Measurements from ENCODE around the gene DDB1.

DDB1 gene

DNA sequence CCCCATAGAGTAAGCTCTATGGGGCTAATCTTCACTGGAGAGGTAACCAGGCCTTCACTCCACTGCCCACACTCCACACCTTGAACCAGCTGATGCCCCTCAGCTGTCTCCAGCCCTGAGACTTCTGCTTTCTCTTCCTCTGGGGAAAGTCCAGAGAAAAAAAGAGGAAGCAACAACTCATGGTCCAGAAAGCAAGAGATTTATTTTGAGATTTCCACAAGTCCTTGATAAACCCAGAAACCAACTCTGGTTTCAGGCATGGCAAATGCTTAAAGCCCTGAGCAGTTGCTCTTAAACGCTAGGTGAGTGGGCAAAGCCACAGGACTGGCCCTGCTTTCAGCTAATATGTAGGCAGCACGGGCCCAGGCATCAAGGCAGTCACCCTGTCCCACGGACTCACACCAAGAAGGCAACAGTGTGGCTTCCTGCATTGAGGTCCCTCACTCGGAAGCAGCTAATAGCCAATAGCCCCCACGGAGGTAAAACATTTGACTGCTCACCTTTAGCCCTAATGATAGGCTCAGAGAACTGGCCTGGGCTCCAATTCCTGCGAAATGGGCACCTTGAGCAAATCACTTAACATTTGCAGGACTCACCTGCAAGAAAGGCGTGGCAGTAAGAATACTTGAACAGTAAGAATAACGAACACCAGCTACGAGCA, 24.5 kb upstream of the DDB1 start:
- DNase-seq (ENCODE audit: extremely low read depth in 1 of 2, low read depth in 1 of 2): no peak

DNA sequence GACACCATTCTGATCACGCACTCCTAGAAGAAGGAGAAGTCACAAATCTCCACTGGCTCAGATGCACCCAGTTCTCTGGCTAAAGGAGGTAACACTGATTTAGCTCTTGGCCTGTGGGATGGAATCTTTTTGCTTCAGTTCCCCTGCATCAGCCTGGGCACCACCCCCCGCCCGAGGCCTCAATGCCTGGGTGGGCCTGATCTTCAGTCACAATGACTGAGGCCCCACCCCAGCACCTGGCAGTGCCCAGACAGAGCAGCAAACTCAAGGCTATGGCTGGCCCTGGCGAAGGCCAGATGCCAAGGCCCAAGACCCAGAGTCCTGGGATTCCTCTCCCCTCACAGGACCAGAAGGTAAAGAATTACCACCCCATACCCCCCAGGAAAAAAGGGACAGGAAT, 23.8 kb upstream of the DDB1 start:
- DNase-seq (ENCODE audit: extremely low read depth in 1 of 2, low read depth in 1 of 2): no peak

DNA sequence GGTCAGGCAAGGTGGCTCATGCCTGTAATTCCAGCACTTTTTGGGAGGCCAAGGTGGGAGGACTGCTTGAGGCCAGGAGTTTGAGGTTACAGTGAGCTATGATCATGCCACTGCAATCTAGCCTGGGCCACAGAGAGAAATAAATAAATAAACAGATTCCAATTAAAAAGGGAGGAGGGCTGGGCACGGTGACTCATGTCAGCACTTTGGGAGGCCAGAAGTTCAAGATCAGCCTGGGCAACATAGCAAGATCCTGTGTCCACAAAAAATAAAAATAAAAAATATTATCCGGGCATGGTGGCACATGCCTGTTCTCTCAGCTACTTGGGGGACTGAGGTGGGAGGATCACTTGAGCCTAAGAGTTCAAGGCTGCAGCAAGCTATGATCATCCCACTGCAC, 21.3 kb upstream of the DDB1 start:
- DNase-seq (ENCODE audit: extremely low read depth in 1 of 2, low read depth in 1 of 2): no peak

DNA sequence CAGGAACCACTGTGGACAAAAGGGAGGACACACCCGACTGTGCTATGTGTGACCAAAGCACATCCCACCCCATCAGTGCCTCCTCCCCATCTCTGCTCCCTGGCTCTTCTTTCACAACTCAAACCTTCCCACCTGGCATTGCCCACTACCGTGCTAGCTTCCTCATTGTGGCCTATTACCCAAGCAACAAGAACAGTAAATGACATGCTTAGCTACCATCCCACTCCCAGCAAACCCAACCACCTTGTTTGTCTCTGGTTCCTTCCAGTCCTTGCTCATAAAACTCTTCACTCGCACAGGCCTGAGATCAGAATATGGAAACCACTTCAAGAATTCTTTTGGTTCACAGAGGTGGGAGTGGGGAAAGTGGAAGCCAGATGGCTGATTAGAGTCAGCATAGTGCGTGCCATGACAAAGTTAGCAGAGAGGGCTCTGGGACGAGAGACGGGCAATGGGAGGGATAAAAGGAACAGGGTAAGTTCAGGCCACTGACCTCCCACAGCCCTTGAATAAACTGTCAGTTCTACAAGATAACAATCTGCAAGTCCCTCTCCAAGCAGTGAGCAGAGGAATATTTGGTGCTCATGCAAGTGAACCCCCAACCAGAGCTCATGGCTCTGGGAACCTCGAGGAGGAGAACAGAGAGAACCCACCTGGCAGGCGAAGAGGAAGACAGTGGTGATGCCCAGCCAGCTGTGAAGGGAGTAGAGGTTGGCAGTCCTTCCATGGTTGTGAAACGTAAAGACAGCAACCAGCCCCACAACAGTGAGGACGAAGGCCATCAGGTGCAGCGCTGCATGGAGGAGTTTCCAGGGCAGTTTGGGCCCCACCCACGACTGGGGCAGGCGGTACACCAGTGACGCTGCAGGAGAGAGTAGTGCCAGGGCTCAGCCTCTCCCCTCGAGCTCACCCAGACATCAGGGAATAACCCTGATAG, 20.5 kb upstream of the DDB1 start:
- no peak for DNase-seq (ENCODE audit: extremely low read depth in 1 of 2, low read depth in 1 of 2)

DNA sequence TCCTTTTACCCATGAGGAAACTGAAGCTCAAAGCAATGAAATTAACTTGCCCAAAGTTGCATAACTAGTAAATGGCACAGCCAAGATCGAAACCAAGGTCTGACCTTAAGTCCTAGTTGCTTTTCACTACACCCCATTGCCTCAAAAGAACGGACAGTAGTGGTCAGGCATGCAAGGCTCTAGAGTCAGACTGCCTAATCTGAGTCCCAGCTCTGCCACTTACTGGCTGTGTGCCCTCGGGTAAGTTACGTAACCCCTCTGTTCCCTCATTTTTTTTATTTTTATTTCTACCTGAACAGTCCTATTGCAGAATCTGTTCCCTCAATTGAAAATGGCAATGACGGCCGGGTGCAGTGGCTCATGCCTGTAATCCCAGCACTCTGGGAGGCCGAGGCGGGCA, 19.1 kb upstream of the DDB1 start:
- no peak for DNase-seq (ENCODE audit: extremely low read depth in 1 of 2, low read depth in 1 of 2)

DNA sequence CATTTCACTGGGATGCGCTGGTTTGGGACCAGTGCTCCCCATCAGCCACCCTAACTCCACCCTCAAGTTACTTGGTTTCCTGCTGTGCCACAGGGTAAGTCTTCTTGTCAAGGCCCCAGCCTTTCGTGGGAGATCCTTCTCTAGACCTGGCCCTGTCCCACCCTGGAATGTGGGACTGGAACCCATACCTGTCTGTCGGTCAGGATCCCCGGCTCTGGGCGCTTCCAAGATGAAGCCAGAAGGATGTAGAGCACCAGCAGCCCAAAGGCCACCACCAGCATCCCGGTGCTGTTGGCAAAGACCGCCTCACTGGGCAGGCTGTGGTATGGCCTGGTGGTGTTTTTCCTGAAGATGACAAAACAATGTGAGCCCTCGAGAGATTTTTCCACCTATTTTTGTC, 17.9 kb upstream of the DDB1 start:
- DNase-seq (ENCODE audit: extremely low read depth in 1 of 2, low read depth in 1 of 2): no peak

DNA sequence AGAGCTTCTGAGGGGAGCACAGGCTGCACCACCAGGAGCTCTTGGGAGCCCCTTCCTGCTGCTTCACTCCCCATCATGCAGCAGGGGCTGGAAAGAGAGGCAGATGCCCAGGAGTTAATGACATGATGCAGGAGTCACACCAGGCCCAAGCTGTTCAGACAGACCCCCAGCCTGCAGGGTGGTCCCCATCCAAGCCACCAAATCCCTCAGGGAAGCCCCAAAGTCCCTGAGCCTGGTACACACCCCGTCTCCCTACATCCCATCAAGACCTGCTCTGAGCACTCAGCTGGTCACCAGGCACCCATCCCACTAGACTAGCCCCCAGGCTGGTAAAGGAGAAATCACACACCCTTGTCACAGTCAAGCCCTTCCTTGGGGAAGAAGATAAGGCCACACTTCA, 17.4 kb upstream of the DDB1 start:
- no peak for DNase-seq (ENCODE audit: extremely low read depth in 1 of 2, low read depth in 1 of 2)

DNA sequence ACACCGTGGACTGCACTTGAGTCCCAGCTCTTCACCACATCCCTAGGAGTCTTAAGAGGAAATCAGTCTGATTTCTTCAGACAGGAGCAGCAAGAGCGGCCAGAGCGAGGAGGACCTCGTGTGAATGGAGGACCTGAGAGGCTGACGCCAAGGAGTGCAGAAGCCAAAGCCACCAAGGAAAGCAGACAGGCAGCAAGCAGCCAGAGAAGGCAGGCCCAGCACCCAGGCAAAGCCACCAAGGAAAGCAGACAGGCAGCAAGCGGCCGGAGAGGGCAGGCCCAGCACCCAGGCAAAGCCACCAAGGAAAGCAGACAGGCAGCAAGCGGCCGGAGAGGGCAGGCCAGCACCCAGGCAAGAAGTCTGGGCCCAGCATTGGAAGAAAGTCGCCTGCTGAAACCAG, 17.0 kb upstream of the DDB1 start:
- DNase-seq (ENCODE audit: extremely low read depth in 1 of 2, low read depth in 1 of 2): no peak

DNA sequence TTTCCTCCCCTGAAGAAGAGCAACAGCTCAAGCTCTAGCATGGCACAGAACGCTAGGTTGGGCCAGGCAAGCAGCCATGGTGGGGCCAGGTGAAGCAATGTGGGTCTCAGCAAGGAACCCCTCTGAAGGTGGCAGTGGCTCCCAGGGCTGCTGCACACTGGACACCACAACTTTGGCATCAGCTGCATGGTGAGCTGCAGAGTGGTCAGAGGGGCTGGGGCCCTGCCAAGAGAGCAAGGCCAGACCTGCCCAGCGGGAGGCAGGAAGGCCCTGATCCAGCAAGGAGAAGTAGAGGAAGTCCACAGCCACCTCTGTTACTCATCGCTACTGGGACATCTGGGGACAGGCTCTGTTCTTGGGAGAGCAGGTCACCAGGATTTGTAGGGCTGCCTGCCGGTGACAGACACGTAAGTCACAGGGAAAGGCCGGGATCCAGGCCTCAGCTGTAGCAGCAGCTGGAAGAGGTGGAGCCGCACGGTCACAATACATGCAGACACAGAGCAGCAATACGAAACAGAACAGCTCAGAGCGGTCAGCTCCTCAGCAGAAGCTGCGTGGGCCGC, 16.4 kb upstream of the DDB1 start:
- DNase-seq (ENCODE audit: extremely low read depth in 1 of 2, low read depth in 1 of 2): no peak

DNA sequence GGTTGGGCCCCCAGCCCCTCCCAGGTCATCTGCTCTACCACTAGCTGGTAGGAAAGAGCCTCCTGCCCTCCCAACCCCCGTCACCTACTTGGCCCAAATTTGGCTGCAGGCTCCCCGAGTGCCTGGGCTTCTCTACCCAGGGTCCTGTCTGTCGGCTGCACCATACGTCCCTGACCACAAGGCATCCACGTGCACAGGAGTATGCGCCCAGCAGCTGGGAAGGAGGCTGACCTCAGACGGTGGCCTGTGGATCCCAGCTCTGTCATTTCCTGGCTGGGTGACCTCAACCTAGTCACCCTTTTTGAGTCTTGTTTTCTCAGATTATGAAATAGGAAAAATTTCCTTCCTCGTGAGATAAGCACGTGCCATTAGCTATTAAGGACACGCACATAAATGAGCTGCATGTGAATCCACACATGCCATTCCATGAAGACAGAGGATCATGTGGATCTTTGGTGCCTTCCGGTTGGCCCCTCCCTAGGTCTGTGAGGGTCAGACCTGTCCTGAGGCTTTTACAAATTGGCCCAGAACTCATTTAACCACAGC, 15.1 kb upstream of the DDB1 start:
- no peak for DNase-seq (ENCODE audit: extremely low read depth in 1 of 2, low read depth in 1 of 2)

DNA sequence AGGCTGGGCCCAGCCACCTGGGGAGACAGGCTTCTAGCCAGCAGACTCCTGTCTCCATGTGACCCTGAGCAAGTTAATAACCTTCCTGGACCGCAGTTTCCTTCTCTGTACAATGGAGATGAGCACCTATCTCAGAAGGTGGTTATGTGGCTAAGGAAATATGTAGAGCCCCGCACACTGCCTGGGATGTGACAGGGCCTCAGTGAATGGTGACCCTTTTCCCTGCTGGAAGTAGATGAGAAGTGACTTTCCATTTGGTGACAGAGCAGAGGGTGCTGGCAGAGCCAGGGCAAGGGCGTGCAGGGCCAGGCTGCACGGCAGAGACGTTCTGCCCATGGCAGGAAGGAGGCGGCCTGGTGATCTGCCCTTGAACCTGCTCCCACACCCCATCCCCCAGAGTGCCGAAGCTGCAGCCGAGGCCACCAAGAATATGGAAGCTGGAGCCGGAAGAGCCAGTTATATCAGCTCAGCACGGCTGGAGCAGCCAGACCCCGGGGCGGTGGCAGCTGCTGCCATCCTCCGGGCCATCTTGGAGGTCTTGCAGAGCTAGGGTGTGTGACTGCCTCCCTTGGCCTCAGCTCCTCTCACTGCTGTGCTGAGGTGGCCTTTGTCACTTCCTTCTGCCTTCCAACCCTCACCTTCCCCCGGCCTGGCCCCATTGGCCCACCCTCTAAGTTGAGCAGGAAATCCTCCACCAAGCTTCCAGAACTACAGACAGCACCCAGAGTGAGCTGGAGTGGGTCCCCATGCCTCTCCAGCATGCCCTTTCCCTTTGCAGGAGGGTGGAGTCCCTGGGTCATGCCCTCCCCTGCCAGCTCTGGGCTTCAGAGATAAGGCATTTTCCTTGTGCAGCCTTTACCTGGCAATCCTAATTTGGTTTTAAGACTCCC, 13.3 kb upstream of the DDB1 start:
- DNase-seq (ENCODE audit: extremely low read depth in 1 of 2, low read depth in 1 of 2): no peak

DNA sequence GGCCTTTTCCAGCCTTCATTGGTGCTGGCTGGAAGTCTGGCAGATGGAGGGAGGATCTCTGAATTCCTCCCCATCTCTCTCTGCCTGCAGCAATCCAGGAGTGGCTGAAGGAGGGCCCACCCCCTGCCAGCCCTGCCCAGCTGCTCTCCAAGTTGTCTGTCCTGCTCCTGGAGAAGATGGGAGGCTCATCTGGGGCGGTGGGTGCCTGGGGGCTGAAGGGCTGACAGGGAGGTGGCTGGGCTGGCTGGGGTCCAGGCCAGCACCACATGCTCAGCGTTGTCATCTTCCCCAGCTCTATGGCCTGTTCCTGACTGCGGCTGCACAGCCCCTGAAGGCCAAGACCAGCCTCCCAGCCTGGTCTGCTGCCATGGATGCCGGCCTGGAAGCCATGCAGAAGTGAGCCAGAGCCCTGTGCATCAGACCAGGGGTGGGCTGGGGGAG, 12.3 kb upstream of the DDB1 start:
- no peak for DNase-seq (ENCODE audit: extremely low read depth in 1 of 2, low read depth in 1 of 2)

DNA sequence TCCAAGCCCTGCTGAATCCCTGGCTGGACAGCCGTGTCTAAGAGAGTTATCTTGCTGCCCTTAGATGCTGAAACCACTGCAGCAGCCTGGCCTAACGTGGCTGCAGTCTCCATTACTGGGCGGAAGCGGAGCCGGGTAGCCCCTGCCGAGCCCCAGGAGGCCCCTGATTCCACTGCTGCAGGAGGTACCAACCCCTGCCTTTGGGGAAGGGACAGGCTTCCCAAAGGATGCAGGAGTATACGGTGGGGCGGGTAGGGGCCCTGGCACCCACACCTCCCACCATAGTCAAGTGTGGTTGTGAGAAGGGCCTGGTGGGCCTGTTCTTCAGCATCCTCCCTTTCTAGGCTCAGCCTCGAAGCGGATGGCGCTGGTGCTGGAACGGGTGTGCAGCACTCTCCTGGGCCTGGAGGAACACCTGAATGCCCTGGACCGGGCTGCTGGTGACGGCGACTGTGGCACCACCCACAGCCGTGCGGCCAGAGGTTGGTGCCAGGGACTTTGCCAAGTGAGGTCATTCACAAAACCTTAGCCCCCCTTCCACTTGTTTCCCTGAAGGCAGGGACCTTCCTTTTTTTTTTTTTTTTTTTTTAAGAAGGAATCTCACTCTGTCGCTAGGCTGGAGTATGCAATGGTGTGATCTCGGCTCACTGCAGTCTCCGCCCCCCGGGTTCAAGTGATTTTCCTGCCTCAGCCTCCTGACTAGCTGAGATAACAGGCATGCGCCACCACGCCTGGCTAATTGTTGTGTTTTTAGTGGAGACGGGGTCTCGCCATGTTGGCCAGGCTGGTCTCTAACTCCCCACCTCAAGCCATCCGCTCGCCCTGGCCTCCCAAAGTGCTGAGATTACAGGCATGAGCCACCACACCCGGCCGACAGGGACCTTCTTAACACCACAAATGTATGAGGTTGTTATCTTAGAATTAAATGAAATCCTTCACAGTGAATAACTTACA, 11.2 kb upstream of the DDB1 start:
- no peak for DNase-seq (ENCODE audit: extremely low read depth in 1 of 2, low read depth in 1 of 2)

DNA sequence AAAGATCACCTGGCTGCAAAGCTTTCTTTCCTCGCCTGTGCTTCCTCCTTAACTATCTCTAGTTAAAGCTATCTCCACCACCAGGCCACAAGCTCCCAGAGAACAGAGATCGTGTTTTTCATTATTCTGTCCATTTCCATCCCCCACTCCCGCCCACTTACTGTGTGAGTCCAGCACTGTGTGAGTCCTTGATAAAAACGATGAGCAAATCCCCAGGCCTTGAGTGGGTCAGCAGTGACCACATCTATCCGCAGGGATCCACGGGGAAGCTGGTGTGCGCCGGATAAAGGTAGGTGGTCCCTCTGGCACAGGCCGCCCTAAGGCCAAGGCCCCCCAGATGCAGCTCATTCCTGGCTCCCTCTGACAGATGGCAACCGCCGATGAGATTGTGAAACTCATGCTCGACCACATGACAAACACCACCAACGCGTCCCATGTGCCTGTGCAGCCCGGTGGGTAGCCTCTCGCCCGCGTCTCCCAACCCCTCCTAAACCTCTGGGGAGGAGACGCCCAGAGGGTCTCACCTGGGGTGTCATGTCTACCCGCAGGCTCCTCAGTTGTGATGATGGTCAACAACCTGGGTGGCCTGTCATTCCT, 9.4 kb upstream of the DDB1 start:
- no peak for DNase-seq (ENCODE audit: extremely low read depth in 1 of 2, low read depth in 1 of 2)

DNA sequence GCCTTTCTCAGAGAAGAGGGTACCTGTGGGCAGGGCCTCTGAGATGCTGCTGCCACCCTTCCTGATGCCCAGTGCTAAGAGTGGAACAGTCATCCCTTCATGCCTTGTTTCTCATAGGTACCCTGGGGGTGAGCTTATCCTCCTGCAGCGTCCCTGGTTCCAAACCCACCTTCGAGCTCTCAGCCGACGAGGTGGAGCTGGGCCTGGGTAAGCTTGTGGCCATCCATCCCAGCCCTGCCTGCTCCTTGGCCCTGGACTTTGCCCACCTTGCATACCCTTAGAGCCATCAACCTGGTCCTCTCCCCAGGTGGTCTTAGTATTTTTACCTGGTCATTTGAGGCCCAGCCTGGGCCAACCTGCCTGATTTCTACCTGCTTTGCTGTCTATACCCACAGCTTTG, 8.8 kb upstream of the DDB1 start:
- DNase-seq (ENCODE audit: extremely low read depth in 1 of 2, low read depth in 1 of 2): no peak

DNA sequence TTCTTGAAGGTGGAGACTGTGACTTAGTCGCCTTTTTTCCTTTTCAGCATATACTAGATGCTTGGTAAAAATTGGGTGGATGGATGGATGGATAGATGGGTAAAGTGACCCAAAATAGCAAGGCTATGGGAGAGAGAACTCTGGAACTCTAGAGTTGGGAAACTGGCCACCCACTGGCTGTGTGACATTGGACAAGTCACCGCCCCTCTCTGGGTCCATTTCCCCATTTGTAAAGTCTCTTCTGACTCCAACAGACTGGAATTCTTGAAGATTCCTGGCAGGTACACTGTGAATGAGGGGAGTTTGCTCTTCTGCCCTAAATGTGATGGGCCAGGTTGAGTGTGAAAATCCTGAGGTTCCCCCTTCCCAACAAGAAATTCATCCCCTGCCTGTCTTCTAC, 8.1 kb upstream of the DDB1 start:
- DNase-seq (ENCODE audit: extremely low read depth in 1 of 2, low read depth in 1 of 2): no peak

DNA sequence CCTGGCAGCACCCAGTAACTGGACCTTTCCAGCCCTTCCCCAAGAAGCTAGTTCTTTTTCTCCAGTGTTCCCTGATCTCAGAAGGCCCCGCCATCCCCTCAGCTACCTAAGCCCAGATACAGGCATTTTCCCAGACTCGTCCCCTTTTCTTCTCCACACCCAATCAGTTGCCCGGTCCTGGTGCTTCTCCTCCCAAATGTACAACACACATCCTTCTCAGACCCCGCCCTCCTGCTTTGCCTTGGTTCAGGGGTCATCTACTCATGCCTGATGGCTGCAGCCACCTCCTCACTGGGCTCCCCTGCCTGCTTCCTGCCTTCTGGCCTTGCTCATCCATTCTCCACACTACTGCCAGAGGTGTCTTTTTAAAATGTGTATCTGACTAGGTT, 6.6 kb upstream of the DDB1 start:
- no peak for DNase-seq (ENCODE audit: extremely low read depth in 1 of 2, low read depth in 1 of 2)

DNA sequence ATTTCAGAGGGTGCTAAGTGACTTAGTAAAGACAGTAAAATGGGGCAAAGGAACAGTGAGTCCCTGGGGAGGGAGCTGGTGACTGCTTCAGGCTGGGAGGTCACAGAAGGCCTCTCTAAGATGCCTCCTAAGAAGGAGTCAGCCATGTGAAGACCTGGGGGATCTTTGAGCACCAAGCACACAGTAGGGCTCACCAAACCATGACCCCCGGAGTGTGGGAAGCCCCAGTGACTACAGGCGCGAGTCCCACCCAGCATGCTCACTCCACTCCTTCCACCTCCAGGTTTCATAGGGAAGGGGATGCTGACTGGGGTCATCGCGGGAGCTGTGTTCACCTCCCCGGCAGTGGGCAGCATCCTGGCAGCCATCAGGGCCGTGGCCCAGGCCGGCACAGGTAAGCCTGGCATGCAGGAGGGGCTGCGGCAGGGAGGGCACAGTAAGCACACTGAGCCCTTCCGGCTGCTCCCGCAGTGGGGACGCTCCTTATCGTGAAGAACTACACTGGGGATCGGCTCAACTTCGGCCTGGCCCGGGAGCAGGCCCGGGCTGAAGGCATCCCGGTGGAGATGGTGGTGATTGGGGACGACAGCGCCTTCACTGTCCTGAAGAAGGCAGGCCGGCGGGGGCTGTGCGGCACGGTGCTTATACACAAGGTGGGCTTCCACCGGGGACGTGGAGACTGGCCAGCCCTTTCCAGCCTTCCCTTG, 6.0 kb upstream of the DDB1 start:
- DNase-seq (ENCODE audit: extremely low read depth in 1 of 2, low read depth in 1 of 2): no peak

All from stimulated activated CD8-positive, alpha-beta memory T cell treated with anti-CD3 and anti-CD28 coated beads, Interleukin-7, amount 100 ng/mL, for 48 hours (primary cell).